Endothelial cell of umbilical vein (primary cell): Measurements from ENCODE around the gene ATP2B2. TPM values are rescaled to one million over a fixed set of nuclear protein-coding genes. Genes with fewer than 3 reads are reported as not detected.

Source experiments
- BruUV-seq: library from RNA; stranded (reverse); fragments of 400-500 nt; replicated peaks from 2 replicates; lab custom pipeline; 2021; lab: Mats Ljungman, UMichigan
- CTCF ChIA-PET: fragments of 300-600, 350-600 bp; sonication (Branson Sonifier 250); formaldehyde crosslinking; loops from one replicate; lab custom pipeline; 2021; ENCODE audit warnings: antibody characterized with exemption, inconsistent platforms; lab: Charles Lee
- POLR2A ChIA-PET: fragments of 300-600, 350-600 bp; sonication (Branson Sonifier 250); formaldehyde crosslinking; loops from one replicate; lab custom pipeline; 2021; ENCODE audit warnings: antibody characterized with exemption, inconsistent platforms; lab: Charles Lee
- DNase-seq: peaks from one replicate; pipeline ENCODE4 v3.0.0-alpha.2; 2011; ENCODE audit warnings: low read depth, low spot score
- FAIRE-seq: peaks from 2 replicates; lab custom pipeline; 2011; peaks lifted over from hg19 to GRCh38; lab: Jason Lieb, UNC
- H2AFZ ChIP-seq: 2 replicates; pipeline ENCODE4 v1.6.0; 2012; ENCODE audit warnings: low read depth, low read length, control low read depth, inconsistent platforms
- H3K27ac ChIP-seq: 2 replicates; pipeline ENCODE4 v1.5.1; 2011; ENCODE audit warnings: low read depth, mild to moderate bottlenecking, control low read depth, low read length, moderate library complexity; ENCODE audit not compliant: insufficient read depth
- H3K27me3 ChIP-seq, 2 experiments: 2 replicates each; pipeline versions ENCODE4 v1.6.0 to v1.6.1; 2011; ENCODE audit warnings: low read length in 2 of 2, mixed read lengths in 1 of 2; ENCODE audit not compliant: control insufficient read depth in 2 of 2, insufficient read depth in 2 of 2
- H3K36me3 ChIP-seq, 2 experiments: 2 replicates in 1 of 2; 3 replicates in 1 of 2; pipeline ENCODE4 v1.5.1; 2011; ENCODE audit warnings: low read length in 2 of 2, mild to moderate bottlenecking in 1 of 2, moderate library complexity in 1 of 2; ENCODE audit not compliant: control insufficient read depth in 2 of 2, insufficient read depth in 2 of 2; ENCODE audit errors: extremely low read depth in 1 of 2
- H3K4me1 ChIP-seq: 3 replicates; pipeline ENCODE4 v1.5.1; 2011; ENCODE audit warnings: mild to moderate bottlenecking, low read length; ENCODE audit not compliant: control insufficient read depth, insufficient read depth; ENCODE audit errors: extremely low read depth
- H3K4me2 ChIP-seq: 2 replicates; pipeline ENCODE4 v1.6.1; 2011; ENCODE audit warnings: low read length, control low read depth, mixed read lengths; ENCODE audit not compliant: insufficient read depth
- H3K4me3 ChIP-seq, 3 experiments: fragments of 200-600 bp in 1 of 3; sonication (generic), shearing (Covaris generic) in 1 of 3; replicated peaks in 1 of 3; 2 replicates each; pipeline ENCODE4 v1.5.1; 2011 to 2016; ENCODE audit warnings: control low read depth in 3 of 3, low read length in 3 of 3, mild to moderate bottlenecking in 2 of 3, inconsistent platforms in 1 of 3, low read depth in 1 of 3, moderate library complexity in 1 of 3; ENCODE audit not compliant: insufficient read depth in 1 of 3
- H3K79me2 ChIP-seq: 2 replicates; pipeline ENCODE4 v1.6.0; 2012; ENCODE audit warnings: low read length, inconsistent platforms; ENCODE audit not compliant: control insufficient read depth, insufficient read depth
- H3K9ac ChIP-seq: replicated peaks from 2 replicates; pipeline ENCODE3; 2011; ENCODE audit warnings: low read length, control low read depth; ENCODE audit not compliant: insufficient read depth; ENCODE audit errors: extremely low read depth
- H3K9me1 ChIP-seq: replicated peaks from 3 replicates; pipeline ENCODE4 v1.6.0; 2011; ENCODE audit warnings: mild to moderate bottlenecking, low read length; ENCODE audit not compliant: control insufficient read depth, insufficient read depth; ENCODE audit errors: extremely low read depth
- H3K9me3 ChIP-seq: replicated peaks from 2 replicates; pipeline ENCODE4 v1.5.1; 2012; ENCODE audit warnings: low read length, inconsistent platforms; ENCODE audit not compliant: control insufficient read depth, insufficient read depth
- H4K20me1 ChIP-seq: replicated peaks from 2 replicates; pipeline ENCODE3; 2011; ENCODE audit warnings: mild to moderate bottlenecking, low read length; ENCODE audit not compliant: control insufficient read depth, insufficient read depth; ENCODE audit errors: extremely low read depth
- CTCF ChIP-seq, 2 donors: IDR thresholded peaks; 1 replicate in 1 of 2; 2 replicates in 1 of 2; pipeline ENCODE4 v1.5.1; 2011; ENCODE audit warnings: low read length in 2 of 2, mild to moderate bottlenecking in 2 of 2, moderate library complexity in 2 of 2, control low read depth in 1 of 2, inconsistent platforms in 1 of 2, low read depth in 1 of 2; ENCODE audit not compliant: insufficient read depth in 1 of 2; ENCODE audit errors: extremely low read depth in 1 of 2
- EZH2 ChIP-seq: IDR thresholded peaks from 2 replicates; pipeline ENCODE4 v1.6.1; 2012; ENCODE audit warnings: borderline replicate concordance, low read depth, mild to moderate bottlenecking, moderate library complexity, low read length, inconsistent platforms; ENCODE audit not compliant: severe bottlenecking
- FOS ChIP-seq: IDR thresholded peaks from 2 replicates; pipeline ENCODE4 v1.6.1; 2011; ENCODE audit warnings: mild to moderate bottlenecking, low read length, moderate library complexity, borderline replicate concordance; ENCODE audit not compliant: insufficient read depth
- GATA2 ChIP-seq: IDR thresholded peaks from 2 replicates; pipeline ENCODE4 v1.7.0; 2011; ENCODE audit warnings: low read depth, mild to moderate bottlenecking, moderate library complexity, mixed read lengths, low read length; ENCODE audit not compliant: insufficient read length, insufficient read depth
- JUN ChIP-seq: IDR thresholded peaks from 2 replicates; pipeline ENCODE4 v1.6.1; 2011; ENCODE audit warnings: borderline replicate concordance, low read depth; ENCODE audit not compliant: insufficient read length, insufficient read depth
- MAX ChIP-seq: IDR thresholded peaks from 2 replicates; pipeline ENCODE4 v1.6.1; 2011; ENCODE audit not compliant: insufficient read depth, insufficient read length
- MYC ChIP-seq: IDR thresholded peaks from one replicate; pipeline ENCODE4 v1.6.1; 2011; ENCODE audit warnings: mild to moderate bottlenecking, low read depth, low read length
- POLR2A ChIP-seq: IDR thresholded peaks from 2 replicates; pipeline ENCODE4 v1.6.1; 2012; ENCODE audit warnings: low read depth, mild to moderate bottlenecking, control low read depth, low read length
- POLR2AphosphoS5 ChIP-seq: IDR thresholded peaks from 2 replicates; pipeline ENCODE4 v1.6.1; 2012; ENCODE audit warnings: low read depth, mild to moderate bottlenecking, control low read depth, low read length, moderate library complexity; ENCODE audit not compliant: insufficient read depth
- dilution Hi-C: fragments of 300-500 bp; cut with MboI; formaldehyde crosslinking; loops from one replicate; pipeline ENCODE4 v1.15.0; 2019; ENCODE audit warnings: low sequenced_read_pairs; ENCODE audit not compliant: extremely low pct_ligation_motif_present
- intact Hi-C: fragments of 100-400 bp; cut with micrococcal nuclease; formaldehyde crosslinking; loops from one replicate; pipeline ENCODE4 v1.10.0; 2022
- polyA plus RNA-seq, 4 experiments: library from polyadenylated mRNA; depleted of rRNA in 3 of 4; stranded (reverse) in 3 of 4; unstranded in 1 of 4; fragments of >200 nt; gene quantifications; 2 replicates each; pipeline versions ENCODE4 v1.2.1 to v1.2.3, GENCODE V29; 2011 to 2012; ENCODE audit warnings: missing spikeins in 1 of 4
- total RNA-seq: library from RNA; stranded (reverse); gene quantifications from 2 replicates; pipeline ENCODE4 v1.2.3, GENCODE V29; 2021

The ATP2B2 gene
- total and polyA plus RNA-seq, 2 donors (not counting 3 experiments of a cell fraction or from before 2014, with no cell fraction given), result not detected

GRCh38 chr3:10395196-10395595 lies 110.2 kb downstream of the ATP2B2 start:
- no peak for TF ChIP-seq FOS
- no peak for TF ChIP-seq MAX
- TF ChIP-seq EZH2, result no peak
- TF ChIP-seq POLR2A, result no peak
- TF ChIP-seq GATA2, result no peak
- TF ChIP-seq POLR2AphosphoS5, result no peak
- no peak for TF ChIP-seq CTCF (IDR thresholded peaks at IDR 0.05; ENCODE audit: extremely low read depth in 1 of 2, insufficient read depth in 1 of 2, low read depth in 1 of 2, low read length in 2 of 2)
- no peak for TF ChIP-seq MYC
- TF ChIP-seq JUN, result no peak
- CTCF ChIA-PET, result no interaction called here
- H3K79me2 ChIP-seq, result no peaks in the 10 kb centered on the region
- no peak overlapping the region for H3K9ac ChIP-seq
- no peak overlapping the region for H2AFZ ChIP-seq
- H3K9me1 ChIP-seq, result no peaks in the 10 kb centered on the region
- intact Hi-C loops, result no loop called here
- H3K4me2 ChIP-seq, result no peak overlapping the region
- H3K36me3 ChIP-seq, result no peaks in the 10 kb centered on the region
- no peak overlapping the region for H3K4me3 ChIP-seq
- no peaks in the 10 kb centered on the region for H4K20me1 ChIP-seq
- DNase-seq (no peak), FAIRE-seq (no peak)
- no peaks in the 10 kb centered on the region for H3K9me3 ChIP-seq
- POLR2A ChIA-PET, result no interaction called here
- dilution Hi-C loops, result no loop called here
- H3K27ac ChIP-seq, result no peak overlapping the region
- no peaks in the 10 kb centered on the region for H3K4me1 ChIP-seq
- BruUV-seq, result no TSS peak
- no peaks in the 10 kb centered on the region for H3K27me3 ChIP-seq
